HL-60/S4 treated with retinoic acid at 250 ng/mL for 4 days and 3 days (cell line): ENCODE data around the gene FMN1.
"Not testable (repeated sequence)": the region's sequence is repeated elsewhere in the genome, so short reads cannot be mapped to it uniquely, and the experiment has no call there.

Experiments used
- in situ Hi-C: fragments of 300-500 bp; cut with MboI; formaldehyde crosslinking; loops from 2 replicates; pipeline ENCODE4 v1.7.0; 2022; ENCODE audit warnings: low sequenced_read_pairs

The FMN1 gene

DNA sequence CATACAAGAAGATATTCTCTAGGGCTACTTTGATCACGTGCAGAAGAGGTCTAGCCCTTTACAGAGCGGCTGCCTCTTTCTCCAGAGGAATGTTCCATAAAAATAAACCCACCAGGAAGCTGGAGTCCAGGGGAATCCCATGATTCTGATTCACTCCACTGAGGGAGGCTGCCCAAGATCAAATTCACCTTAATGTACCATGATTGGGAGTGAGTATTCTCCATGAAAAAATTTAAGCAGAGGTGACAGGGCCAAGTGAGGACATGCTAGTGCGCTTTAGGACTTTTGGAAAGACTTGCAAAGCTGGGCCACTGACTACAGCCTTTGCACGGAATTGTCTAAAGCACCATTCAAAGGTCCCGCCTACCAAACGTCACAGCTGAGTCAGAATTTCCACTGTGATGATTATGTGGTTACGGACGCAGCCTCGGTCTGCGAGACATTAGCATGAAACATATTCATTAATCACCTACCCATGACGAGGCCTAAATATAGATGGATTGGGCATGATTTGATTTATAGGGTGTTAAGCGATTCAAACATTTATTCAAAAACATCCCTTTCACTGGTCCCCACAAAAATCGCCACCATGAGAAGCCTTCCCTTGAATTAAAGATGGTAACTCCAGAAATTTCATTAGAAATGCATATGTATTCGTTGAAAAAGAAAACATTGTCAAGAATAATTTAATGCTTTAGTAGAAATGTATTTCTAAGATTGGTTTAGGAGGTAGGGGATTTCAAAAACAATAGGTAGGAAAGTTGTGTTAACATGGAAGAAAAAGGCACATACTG lies 324.1 kb downstream of the FMN1 start:
- in situ Hi-C loops: no loop called here

DNA sequence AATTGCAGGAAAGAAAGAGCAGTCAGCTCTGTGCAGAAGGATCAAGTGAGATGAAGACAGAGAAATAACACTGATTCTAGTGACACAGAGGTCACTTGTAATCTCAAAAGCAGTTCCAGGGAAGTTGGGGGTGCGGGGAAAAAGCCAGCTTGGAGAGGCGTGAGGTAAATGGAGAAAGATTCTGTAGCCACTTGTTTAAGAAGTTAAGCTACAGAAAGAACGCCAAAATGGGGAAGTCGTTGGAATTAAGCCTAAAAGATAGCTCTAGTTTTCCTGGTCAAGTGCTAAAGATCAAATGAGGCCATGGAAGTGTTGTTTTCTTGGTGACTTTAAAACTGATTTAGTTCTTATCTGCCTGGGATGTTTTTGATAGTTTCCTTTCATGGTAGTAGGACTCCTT lies 324.7 kb downstream of the FMN1 start:
- in situ Hi-C loops: no loop called here

DNA sequence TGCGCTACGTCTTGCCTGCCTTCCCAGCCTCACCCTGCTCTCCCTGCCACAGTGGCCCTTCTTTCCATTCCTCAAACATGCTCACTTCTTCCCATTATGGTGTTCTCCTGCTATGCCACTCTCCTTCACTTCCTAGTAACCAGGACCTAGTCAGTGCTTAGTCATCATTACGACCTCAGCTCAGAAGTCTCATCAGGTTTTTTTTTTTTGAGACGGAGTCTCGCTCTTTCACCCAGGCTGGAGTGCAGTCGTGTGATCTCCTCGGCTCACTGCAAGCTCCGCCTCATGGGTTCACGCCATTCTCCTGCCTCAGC lies 327.2 kb downstream of the FMN1 start:
- in situ Hi-C loops: no loop called here

DNA sequence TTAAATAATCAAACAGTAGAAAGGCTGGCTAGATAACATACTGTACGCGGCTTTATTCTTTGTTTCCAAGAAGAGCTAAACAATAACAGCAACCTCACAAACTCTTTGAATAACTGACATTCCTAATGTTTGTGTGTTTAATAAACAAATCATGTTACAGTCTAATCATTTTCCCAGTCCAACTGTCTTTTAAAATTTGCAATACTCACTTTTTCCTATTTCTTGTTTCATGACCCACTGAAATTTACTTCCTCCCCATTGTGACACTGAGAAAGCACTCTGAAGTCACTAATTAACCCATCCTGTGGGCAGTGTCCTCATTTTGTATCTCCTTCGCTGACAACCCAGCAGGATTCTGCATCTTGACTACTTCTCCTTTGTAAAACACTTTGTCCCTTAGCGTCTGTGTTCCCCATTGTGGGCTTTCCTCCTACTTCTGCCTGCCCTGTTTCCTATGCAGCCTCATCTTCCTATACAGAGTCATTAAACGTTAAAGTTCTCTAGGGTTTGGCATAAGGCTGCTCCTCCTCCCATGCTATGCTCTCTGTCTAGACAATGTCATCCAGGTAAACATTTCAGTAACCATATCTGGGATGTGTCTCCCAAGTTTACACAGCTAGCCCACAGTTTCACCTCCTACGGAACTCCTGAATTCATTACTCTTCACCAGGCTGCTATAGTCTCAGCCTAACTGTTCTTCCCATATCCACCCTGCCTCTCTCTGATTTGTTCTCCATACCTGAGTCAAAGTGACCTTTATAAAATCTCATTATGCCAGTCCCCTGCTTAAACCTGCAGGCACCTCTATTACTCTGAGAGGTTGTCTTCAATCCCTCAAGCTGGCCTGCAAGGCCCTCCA lies 327.8 kb downstream of the FMN1 start:
- in situ Hi-C loops: no loop called here

DNA sequence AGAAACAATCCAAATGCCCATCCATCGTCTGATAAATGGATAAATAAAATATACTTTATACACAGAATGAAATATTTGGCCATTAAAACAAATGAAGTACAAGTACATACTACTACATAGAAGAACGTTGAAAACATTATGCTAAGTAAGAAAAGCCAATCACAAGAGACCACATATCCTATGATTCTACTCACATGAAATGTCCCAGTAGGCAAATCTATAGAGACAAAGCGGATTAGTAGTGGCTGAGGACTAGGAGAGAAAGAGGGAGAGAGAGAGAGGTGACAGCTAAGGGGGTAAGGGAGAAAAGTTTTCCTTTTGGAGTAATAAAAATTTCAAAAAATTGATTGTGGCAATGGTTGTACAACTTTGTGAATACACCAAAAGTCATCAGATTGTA lies 329.7 kb downstream of the FMN1 start:
- in situ Hi-C loops: no loop called here

DNA sequence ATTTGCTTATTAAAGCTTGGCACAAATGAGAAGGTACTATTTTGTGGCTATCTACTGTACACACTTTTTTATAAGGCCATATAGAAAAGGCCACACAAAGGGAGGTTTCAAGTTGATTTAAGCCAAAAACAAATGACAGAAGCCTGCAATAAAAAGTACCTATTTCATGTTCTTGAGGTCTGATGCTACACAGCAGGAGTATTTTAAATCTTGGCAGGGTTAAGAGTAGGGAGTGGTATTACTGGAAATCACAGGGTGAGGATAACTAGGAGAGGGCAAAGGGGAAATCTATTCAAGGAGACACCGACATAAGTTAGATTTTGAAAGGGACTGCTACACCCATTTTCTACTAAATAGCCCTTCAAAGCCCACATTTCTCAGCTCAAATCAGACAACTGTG lies 330.5 kb downstream of the FMN1 start:
- in situ Hi-C loops: no loop called here

DNA sequence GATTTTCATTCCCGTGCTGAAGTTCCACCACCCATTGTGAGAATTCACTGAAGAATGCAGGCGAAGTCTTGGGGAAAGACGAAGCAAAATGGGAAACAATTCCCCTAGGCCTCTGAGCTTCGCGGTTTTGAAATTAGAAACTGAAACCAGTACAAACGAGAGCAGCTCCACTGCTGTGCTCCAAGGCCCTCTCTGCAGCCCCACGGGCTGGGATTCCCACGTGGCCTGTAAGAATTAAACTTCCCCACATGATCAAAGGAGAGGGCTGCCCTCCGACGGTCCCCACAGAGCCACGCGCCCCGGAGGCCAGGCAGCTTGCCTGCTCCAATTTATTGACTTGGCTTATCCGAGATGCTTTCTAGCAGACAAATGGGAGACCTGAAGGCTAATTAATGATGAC lies 332.8 kb downstream of the FMN1 start:
- in situ Hi-C loops: no loop called here

DNA sequence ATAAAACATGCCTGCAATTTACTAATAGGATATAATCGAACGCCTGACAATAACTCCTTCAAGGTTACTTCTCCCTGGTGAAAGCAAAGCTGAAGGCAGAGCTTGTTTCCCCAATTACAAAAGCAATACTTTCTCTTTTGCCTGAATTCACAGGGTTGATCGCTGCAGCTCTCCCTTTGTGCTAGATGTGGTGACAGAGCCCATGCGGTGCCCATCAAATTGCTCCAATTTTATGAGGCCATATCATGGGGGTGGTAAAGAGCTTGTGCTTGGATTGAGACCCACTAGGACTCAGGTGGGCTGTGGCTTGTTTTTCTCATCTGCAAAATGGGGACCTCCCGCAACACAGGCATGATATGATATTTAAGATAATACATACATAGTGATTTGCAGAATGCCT lies 333.3 kb downstream of the FMN1 start:
- in situ Hi-C loops: no loop called here

DNA sequence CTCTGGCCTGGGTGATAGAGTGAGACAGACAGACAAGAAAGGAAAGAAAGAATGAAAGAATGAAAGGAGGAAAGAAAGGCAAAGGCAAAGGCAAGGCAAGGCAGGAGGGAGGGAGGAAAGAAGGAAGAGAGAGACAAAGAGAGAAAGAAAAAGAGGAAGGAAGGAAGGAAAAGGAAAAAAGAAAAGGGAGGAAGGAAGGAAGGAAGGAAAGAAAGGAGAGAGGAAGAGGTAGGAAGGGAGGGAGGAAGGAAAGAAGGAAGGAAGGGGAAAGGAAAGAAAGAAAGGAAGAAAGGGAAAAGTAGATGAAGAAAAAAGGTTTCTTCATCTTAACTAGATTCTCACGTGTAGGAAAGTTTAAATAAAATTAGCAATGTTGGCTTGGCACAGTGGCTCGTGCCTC lies 334.5 kb downstream of the FMN1 start:
- in situ Hi-C loops: no loop called here

DNA sequence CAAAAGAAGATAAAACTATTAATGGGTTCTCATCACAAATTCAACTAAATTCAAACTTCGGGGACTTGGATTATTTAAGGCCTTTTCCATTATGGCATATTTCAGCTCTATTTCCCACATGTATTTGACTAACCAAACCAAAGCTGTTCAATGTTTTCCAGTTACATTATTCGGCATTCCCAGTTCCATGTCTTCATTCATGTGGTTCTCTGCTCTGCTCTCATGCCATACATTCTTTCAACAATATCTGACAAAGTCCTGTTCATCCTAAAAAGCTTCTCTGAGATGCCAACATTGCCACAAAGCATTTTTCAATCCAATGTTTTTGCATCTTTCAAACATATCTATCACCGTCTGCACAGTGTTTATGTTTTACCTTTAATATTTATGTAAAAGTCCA lies 335.3 kb downstream of the FMN1 start:
- in situ Hi-C loops: no loop called here

DNA sequence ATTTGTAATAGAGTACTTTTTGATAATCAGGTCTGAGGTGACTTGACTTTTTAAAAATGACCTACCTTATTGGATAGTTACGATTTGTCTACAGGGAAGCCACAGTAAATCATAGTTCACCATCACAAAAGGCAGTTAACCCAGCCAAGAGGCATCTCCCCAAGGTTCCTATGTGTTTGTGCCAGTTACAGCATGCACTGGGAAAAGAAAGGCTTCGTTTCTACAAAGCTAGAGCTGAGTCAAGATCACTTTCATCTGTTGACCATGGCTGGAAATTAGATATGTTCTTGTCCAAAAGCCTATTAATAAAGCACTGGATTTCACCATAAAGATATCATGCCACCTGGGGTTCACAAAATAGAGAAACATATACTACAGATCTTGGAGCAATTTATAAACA lies 336.8 kb downstream of the FMN1 start:
- in situ Hi-C loops: no loop called here

DNA sequence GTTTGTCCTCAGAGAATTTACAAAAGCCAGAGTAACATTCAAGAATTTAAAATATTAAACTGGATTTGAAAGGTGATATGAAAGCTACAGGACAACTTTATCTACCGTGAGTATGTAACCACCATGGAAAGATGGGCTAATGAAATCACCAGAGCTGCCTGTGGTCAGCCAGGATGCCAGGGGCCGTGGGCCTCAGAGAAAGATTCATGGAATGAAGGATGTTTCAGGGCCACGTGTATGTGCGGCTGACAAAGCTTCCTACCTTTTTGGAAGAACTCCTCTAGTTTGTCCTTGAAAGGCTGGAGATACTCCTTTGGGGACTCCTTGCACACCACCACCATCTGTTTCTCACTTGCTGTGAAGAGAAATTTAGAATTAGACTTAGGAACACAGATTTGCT lies 337.8 kb downstream of the FMN1 start:
- in situ Hi-C loops: no loop called here

DNA sequence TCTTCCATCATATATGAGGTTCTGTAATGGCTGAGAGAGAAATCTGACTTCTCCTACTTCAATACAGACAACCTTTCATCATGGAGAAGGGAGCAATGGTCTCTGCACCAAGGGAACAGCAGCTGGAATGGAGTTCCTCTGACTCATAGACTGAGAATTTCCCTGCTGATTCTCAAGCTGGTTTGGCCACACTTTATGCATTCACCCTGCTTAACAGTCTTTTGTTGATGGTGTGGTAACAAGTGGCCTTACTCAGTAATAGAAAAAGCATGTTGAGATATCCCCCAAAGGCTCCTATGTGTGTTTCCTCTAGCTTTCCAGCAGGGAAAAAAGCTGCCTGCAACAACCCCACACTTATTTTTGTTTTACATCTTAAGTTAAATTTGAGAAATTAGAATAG lies 338.6 kb downstream of the FMN1 start:
- in situ Hi-C loops: no loop called here

DNA sequence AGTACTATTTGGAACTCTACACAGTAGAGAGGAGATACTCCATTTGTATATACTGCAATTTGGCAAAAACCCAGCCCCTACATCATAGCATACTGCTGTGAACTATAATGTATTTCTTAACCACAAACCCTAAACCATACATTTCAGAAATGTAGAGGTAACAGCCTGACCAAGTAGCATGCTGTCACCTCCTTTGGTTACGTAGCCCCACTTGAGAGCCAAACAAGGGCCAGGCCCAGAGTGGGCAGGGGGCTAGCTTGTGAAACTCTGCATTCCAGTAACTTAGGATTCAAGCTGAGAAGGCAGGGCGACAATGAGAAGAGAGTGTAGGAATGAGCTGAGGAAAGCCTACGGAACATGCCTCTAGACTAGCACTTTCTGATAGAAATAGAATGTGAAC lies 340.9 kb downstream of the FMN1 start:
- in situ Hi-C loops: no loop called here

DNA sequence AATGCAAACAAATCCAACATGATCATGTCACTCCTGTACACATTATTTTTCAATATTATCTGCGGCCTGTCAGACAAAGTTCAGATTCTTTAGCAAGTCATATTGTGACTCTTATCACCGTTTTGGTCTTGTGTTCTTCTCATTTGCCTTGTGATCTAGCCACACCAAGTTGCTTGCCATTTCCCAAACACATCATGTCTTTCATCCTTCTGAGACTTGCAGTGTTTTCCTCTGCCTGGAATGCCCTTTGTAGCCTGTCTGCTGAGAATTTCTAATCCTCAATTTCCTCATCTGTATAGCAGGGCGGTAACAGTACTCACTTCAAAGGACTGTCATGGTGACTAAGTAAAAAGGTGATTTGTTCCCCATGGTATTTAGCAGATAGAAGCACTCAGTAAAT lies 341.7 kb downstream of the FMN1 start:
- in situ Hi-C loops: no loop called here

DNA sequence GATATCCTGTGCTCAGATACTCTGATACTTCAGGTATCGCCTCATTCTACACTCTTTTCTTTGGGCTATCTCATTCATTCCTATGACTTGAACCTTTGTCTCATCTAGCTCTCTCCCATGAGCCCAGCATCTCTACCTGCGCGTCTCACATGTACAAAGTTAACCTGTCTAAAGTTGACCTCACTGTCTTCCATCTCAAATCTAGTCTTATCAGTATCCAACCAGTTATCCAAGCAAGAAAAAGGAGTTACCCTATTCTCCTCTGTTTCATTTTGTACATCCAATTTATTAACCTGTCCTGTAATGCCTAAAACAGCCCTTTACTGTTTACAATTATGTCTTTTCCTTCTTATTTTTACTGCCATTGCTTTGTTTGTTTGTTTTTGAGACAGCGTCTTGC lies 342.5 kb downstream of the FMN1 start:
- in situ Hi-C loops: no loop called here

DNA sequence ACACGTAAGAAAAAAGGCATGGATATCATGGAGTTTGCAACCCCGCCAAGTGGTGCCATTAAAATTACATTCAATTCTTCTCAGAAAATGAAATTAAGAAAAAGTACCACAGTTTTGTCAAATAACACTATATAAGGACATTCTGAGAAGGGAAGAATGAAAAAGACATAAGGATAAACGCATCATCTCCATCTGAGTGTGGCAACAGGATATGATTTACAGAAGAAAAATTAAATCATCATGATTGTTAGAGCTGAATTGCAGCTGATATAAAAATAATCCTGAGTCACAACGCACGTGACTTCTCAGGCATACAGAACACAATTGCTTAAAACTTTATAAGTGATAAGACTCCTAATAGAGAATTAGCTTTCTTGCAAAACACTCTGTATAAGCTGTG lies 342.9 kb downstream of the FMN1 start:
- in situ Hi-C loops: no loop called here

DNA sequence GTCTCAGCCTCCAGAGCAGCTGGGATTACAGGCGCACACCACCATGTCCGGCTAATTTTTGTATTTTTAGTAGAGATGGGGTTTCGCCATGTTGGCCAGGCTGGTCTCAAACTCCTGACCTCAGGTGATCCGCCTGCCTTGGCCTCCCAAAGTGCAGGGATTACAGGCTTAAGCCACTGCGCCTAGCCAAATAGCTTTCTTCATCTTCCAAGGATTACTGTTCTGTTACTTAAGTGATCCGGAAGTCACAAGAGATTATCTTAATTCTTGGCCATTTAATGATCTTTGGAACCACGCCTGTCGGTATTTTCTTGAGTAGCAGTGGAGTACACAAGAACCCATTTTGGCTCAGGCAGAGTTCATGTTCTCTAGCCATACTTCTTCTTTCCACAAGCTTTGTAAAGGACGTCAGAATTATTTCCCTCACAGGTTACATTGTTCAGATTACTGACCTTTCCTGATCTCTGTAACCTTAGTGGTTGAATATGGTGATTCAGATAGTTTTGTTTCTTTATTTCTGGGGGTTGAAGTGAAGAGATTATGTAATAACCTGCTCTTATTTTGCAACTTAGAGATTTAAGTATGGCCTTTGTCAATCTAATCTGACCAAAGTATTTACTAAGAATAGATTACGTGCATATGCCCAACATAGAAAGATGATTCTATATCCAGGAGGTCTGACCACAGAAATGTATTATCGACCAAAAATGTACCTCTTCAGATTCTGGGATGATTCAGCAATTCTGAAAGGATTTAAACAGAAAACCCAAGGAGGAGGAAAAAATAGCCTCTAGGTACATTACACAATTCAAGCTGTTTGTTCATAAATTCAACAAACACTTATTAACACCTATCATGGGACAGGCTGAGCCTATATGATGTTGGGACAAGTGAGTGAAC lies 344.5 kb downstream of the FMN1 start:
- in situ Hi-C loops: no loop called here

DNA sequence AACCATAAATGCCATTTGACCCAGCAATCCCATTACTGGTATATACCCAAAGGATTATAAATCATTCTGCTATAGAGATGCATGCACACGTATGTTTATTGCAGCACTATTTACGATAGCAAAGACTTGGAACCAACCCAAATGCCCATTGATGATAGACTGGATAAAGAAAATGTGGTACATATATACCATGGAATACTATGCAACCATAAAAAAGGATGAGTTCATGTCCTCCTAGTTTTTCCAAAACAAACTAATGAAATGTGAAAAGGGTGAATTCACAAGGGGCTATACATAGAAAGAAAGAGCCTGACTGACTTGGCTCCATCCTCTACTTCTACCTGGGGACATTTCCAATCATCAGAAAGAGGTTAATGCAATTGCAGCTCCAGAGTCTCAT lies 347.8 kb downstream of the FMN1 start:
- in situ Hi-C loops: not testable (repeated sequence)

DNA sequence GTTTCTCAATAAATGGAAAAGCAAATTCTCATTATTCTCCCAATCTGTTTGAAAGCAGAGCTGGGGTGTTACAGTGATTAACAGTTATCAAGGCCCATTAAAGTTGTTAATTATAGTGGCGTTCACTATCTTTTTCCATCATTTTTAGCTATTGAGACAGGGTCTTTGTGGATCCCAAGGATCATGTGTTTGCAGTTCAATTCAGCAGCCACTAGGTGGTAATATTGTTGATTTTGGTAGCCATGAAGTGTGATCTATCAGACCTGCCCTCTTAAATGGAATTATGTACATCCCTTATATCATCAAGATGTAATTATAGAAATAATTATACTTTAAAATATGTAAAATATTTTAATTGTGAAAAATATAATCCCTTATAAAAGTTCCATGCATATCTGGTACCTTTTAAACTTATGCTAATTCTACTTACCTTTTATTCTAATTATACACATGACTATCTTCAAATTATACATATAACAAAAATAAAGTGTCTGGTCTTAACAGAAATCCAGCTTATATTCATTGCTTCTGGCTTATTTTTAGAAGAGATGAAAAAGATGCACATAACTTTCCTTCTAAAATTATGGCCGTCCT lies 350.3 kb downstream of the FMN1 start:
- in situ Hi-C loops: no loop called here

DNA sequence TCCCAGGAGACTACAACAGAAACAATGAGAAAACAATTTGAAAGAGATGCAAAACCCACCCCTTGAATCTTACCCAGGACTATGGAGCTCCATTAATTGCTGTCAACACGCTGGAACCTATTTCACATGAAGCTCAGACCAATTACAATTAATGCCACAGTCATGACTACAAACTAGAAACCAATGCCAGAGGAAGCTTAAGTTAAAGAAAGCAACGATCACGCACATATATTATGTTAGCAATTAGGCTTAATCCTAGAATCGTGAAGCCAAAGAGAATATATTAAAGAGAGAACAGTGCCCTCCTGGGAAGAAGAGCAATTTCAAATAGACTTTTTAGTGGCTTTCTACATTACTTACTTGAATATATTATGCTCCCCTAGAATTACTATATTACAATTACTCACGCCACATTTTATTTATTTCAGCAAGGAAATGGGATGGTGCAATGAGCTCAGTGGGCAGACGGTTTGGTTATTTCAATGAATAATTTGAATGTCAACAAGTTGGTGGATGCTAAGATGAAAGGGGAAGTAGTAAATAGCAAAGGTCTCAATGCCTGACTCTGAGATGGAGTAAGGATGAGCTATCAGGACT lies 351.2 kb downstream of the FMN1 start:
- in situ Hi-C loops: no loop called here
